ENCODE results near the gene PLPPR3. TPM values are rescaled to one million over a fixed set of nuclear protein-coding genes. Genes with fewer than 3 reads are reported as not detected.

PLPPR3 gene
- polyA plus RNA-seq: 5.2 TPM
- long read RNA-seq, donor 1: 0 reads
- long read RNA-seq, donor 2: 0 reads
- long read RNA-seq, donor 3: 0 reads
- long read RNA-seq, donor 4: 0 reads
- long read RNA-seq, donor 5, partial matches to known transcripts: 0 of 4 reads
- long read RNA-seq, donor 5, other reads (novel, unspliced or antisense): 0 of 4 reads
- long read RNA-seq, donor 6, partial matches to known transcripts: 0 of 2 reads
- long read RNA-seq, donor 6, other reads (novel, unspliced or antisense): 0 of 2 reads
- long read RNA-seq, donor 7, partial matches to known transcripts: 0 of 4 reads
- long read RNA-seq, donor 7, other reads (novel, unspliced or antisense): 0 of 4 reads
- long read RNA-seq, donor 8: 0 reads
- long read RNA-seq, donor 9: 0 reads
- long read RNA-seq, donor 10, partial matches to known transcripts: 0 of 1 reads
- long read RNA-seq, donor 10, other reads (novel, unspliced or antisense): 0 of 1 reads
- long read RNA-seq, donor 11, partial matches to known transcripts: 0 of 1 reads
- long read RNA-seq, donor 11, other reads (novel, unspliced or antisense): 0 of 1 reads

GRCh38 chr19:821825-822503, at the start of gene PLPPR3:
Gene PLPPR3, minus strand, starts transcription at chr19:821955. Its CDS starts 396 bp downstream, at chr19:821559.
- no peak for DNase-seq
- Histone ChIP-seq H3K27me3 (ENCODE audit: control insufficient read depth, insufficient read depth, low read length) (peaks cover 26% of the 10 kb centered on the region), H3K9me3 (ENCODE audit: control insufficient read depth, low read depth, low read length) (no peaks in the 10 kb centered on the region)

GRCh38 chr19:870963-871401, 49.2 kb upstream of the PLPPR3 start:
- no peak for DNase-seq
- Histone ChIP-seq H3K4me3 (ENCODE audit: low read length) (no peak overlapping the region), H3K27me3 (ENCODE audit: control insufficient read depth, insufficient read depth, low read length) (no peaks in the 10 kb centered on the region), H3K9me3 (ENCODE audit: control insufficient read depth, low read depth, low read length) (peaks cover 12% of the 10 kb centered on the region), H3K4me1 (ENCODE audit: control insufficient read depth, insufficient read depth, low read length) (no peaks in the 10 kb centered on the region), H3K36me3 (ENCODE audit: control insufficient read depth, insufficient read depth, low read length) (peaks cover 66% of the 10 kb centered on the region), H3K27ac (ENCODE audit: low read length) (no peak overlapping the region)
- WGBS (ENCODE audit: insufficient coverage, low lambda C conversion rate): no CpG with 5 or more reads among the region's 28 CpGs

More at GRCh38 chr19:821825-822503, at the start of gene PLPPR3:
- Histone ChIP-seq H3K36me3 (ENCODE audit: control insufficient read depth, insufficient read depth, low read length) (no peaks in the 10 kb centered on the region), H3K27ac (ENCODE audit: low read length) (no peak within 1 kb of the TSS), H3K4me1 (ENCODE audit: control insufficient read depth, insufficient read depth, low read length) (no peaks in the 10 kb centered on the region), H3K4me3 (ENCODE audit: low read length) (peak within 1 kb of the TSS; percentile 10)
- no CpG with 5 or more reads among the region's 86 CpGs for WGBS (ENCODE audit: insufficient coverage, low lambda C conversion rate)

- no CpG with 5 or more reads among the region's 8 CpGs for WGBS (ENCODE audit: insufficient coverage, low lambda C conversion rate)
- Histone ChIP-seq H3K4me1 (ENCODE audit: control insufficient read depth, insufficient read depth, low read length) (no peaks in the 10 kb centered on the region), H3K27me3 (ENCODE audit: control insufficient read depth, insufficient read depth, low read length) (no peaks in the 10 kb centered on the region), H3K9me3 (ENCODE audit: control insufficient read depth, low read depth, low read length) (peaks cover 12% of the 10 kb centered on the region), H3K27ac (ENCODE audit: low read length) (no peak overlapping the region), H3K36me3 (ENCODE audit: control insufficient read depth, insufficient read depth, low read length) (peaks cover 60% of the 10 kb centered on the region), H3K4me3 (ENCODE audit: low read length) (no peak overlapping the region)
- no peak for DNase-seq
These were observed 48.6 kb upstream of the PLPPR3 start for GRCh38 chr19:870314-870713.

- no CpG with 5 or more reads among the region's 29 CpGs for WGBS (ENCODE audit: insufficient coverage, low lambda C conversion rate)
- no peak for DNase-seq
These were observed 47.8 kb upstream of the PLPPR3 start for GRCh38 chr19:869245-870177.

GRCh38 chr19:868458-869244, 46.9 kb upstream of the PLPPR3 start:
- H3K27ac ChIP-seq (ENCODE audit: low read length): no peak overlapping the region
- no peak overlapping the region for H3K4me3 ChIP-seq (ENCODE audit: low read length)
- H3K36me3 ChIP-seq (ENCODE audit: control insufficient read depth, insufficient read depth, low read length): peaks cover 50% of the 10 kb centered on the region
- DNase-seq: no peak
- H3K9me3 ChIP-seq (ENCODE audit: control insufficient read depth, low read depth, low read length): peaks cover 14% of the 10 kb centered on the region
- no peaks in the 10 kb centered on the region for H3K4me1 ChIP-seq (ENCODE audit: control insufficient read depth, insufficient read depth, low read length)
- WGBS (ENCODE audit: insufficient coverage, low lambda C conversion rate): no CpG with 5 or more reads among the region's 34 CpGs
- no peaks in the 10 kb centered on the region for H3K27me3 ChIP-seq (ENCODE audit: control insufficient read depth, insufficient read depth, low read length)

More at GRCh38 chr19:869245-870177, 47.8 kb upstream of the PLPPR3 start:
- H3K9me3 ChIP-seq (ENCODE audit: control insufficient read depth, low read depth, low read length): peaks cover 12% of the 10 kb centered on the region
- no peak overlapping the region for H3K4me3 ChIP-seq (ENCODE audit: low read length)
- H3K27me3 ChIP-seq (ENCODE audit: control insufficient read depth, insufficient read depth, low read length): no peaks in the 10 kb centered on the region
- no peaks in the 10 kb centered on the region for H3K4me1 ChIP-seq (ENCODE audit: control insufficient read depth, insufficient read depth, low read length)
- peaks cover 56% of the 10 kb centered on the region for H3K36me3 ChIP-seq (ENCODE audit: control insufficient read depth, insufficient read depth, low read length)
- H3K27ac ChIP-seq (ENCODE audit: low read length): no peak overlapping the region

- WGBS (ENCODE audit: insufficient coverage, low lambda C conversion rate): no CpG with 5 or more reads among the region's 39 CpGs
- Histone ChIP-seq H3K36me3 (ENCODE audit: control insufficient read depth, insufficient read depth, low read length) (peaks cover 46% of the 10 kb centered on the region), H3K27ac (ENCODE audit: low read length) (no peak overlapping the region), H3K4me1 (ENCODE audit: control insufficient read depth, insufficient read depth, low read length) (no peaks in the 10 kb centered on the region), H3K27me3 (ENCODE audit: control insufficient read depth, insufficient read depth, low read length) (peaks cover 2% of the 10 kb centered on the region), H3K9me3 (ENCODE audit: control insufficient read depth, low read depth, low read length) (peaks cover 16% of the 10 kb centered on the region), H3K4me3 (ENCODE audit: low read length) (no peak overlapping the region)
- no peak for DNase-seq
These were observed 46.2 kb upstream of the PLPPR3 start for GRCh38 chr19:867855-868457.

GRCh38 chr19:867301-867793, 45.6 kb upstream of the PLPPR3 start:
- H3K36me3 ChIP-seq (ENCODE audit: control insufficient read depth, insufficient read depth, low read length): peaks cover 45% of the 10 kb centered on the region
- no CpG with 5 or more reads among the region's 16 CpGs for WGBS (ENCODE audit: insufficient coverage, low lambda C conversion rate)
- H3K9me3 ChIP-seq (ENCODE audit: control insufficient read depth, low read depth, low read length): peaks cover 19% of the 10 kb centered on the region
- no peak overlapping the region for H3K4me3 ChIP-seq (ENCODE audit: low read length)
- peaks cover 4% of the 10 kb centered on the region for H3K4me1 ChIP-seq (ENCODE audit: control insufficient read depth, insufficient read depth, low read length)
- H3K27ac ChIP-seq (ENCODE audit: low read length): no peak overlapping the region
- no peak for DNase-seq
- H3K27me3 ChIP-seq (ENCODE audit: control insufficient read depth, insufficient read depth, low read length): peaks cover 7% of the 10 kb centered on the region

- H3K4me1 ChIP-seq (ENCODE audit: control insufficient read depth, insufficient read depth, low read length): peaks cover 4% of the 10 kb centered on the region
- H3K27me3 ChIP-seq (ENCODE audit: control insufficient read depth, insufficient read depth, low read length): peaks cover 7% of the 10 kb centered on the region
- H3K9me3 ChIP-seq (ENCODE audit: control insufficient read depth, low read depth, low read length): peaks cover 19% of the 10 kb centered on the region
- no peak for DNase-seq
- no peak overlapping the region for H3K4me3 ChIP-seq (ENCODE audit: low read length)
- no peak overlapping the region for H3K27ac ChIP-seq (ENCODE audit: low read length)
- WGBS (ENCODE audit: insufficient coverage, low lambda C conversion rate): 20% methylated on average over 1 of the region's 38 CpGs
- peaks cover 40% of the 10 kb centered on the region for H3K36me3 ChIP-seq (ENCODE audit: control insufficient read depth, insufficient read depth, low read length)
These were observed 45.1 kb upstream of the PLPPR3 start for GRCh38 chr19:866769-867300.

GRCh38 chr19:863315-863620, 41.5 kb upstream of the PLPPR3 start:
- no peak overlapping the region for H3K27ac ChIP-seq (ENCODE audit: low read length)
- peaks cover 27% of the 10 kb centered on the region for H3K9me3 ChIP-seq (ENCODE audit: control insufficient read depth, low read depth, low read length)
- H3K27me3 ChIP-seq (ENCODE audit: control insufficient read depth, insufficient read depth, low read length): peaks cover 25% of the 10 kb centered on the region
- no peak overlapping the region for H3K4me3 ChIP-seq (ENCODE audit: low read length)
- peaks cover 11% of the 10 kb centered on the region for H3K36me3 ChIP-seq (ENCODE audit: control insufficient read depth, insufficient read depth, low read length)
- DNase-seq: no peak
- peaks cover 13% of the 10 kb centered on the region for H3K4me1 ChIP-seq (ENCODE audit: control insufficient read depth, insufficient read depth, low read length)
- WGBS (ENCODE audit: insufficient coverage, low lambda C conversion rate): no CpG with 5 or more reads among the region's 7 CpGs

Measured in large intestine (tissue), 12 donors.